Liver (tissue), 3 donors: Measurements from ENCODE around the gene CCDC60.

ENCODE experiments used
- ATF3 ChIP-seq: IDR thresholded peaks from 2 replicates; pipeline ENCODE4 v1.6.1; 2016; ENCODE audit warnings: antibody characterized with exemption
- CTCF ChIP-seq: fragments of 150-350 bp; IDR thresholded peaks from 2 replicates; pipeline ENCODE4 v1.5.1; 2017; ENCODE audit warnings: improper control_type of control experiment, low read depth, low read length; ENCODE audit not compliant: missing input control
- RAD21 ChIP-seq, 2 donors: IDR thresholded peaks; 2 replicates each; pipeline ENCODE4 v1.6.1; 2016; ENCODE audit warnings: antibody characterized with exemption in 2 of 2, mild to moderate bottlenecking in 2 of 2
- donor health status: healthy.
- donor health status: healthy.

DNA sequence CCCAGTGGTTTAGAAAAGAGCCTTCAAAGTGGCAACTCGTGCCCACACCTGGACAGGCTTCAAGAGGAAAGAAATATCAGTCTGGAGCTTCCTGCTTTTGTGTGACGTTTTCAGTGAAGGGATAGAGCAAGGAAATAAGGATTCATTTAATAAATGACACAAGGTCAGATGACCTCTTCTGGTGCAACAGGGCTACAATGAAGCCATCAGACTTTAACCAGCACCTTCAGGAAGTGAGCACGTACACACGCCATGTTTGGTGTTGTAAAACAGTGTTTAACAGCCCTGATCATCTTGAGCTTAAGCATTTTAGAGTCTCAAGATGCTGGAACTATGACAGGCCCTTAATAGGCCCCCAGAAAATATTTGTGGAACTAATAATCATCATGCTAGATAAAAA, 59.1 kb downstream of the CCDC60 start:
- TF ChIP-seq CTCF (no peak), RAD21 (IDR thresholded peaks at IDR 0.05) (no peak), ATF3 (no peak)
